NCI-H345 treated with DMSO at 0.1 percent for 48 hours (cell line): ENCODE results near the gene MAGEB18.

Source experiments
- DNase-seq: peaks from one replicate; lab custom pipeline; 2025; ENCODE audit not compliant: unreplicated experiment; lab: John Stamatoyannopoulos, UW

Gene MAGEB18

DNA sequence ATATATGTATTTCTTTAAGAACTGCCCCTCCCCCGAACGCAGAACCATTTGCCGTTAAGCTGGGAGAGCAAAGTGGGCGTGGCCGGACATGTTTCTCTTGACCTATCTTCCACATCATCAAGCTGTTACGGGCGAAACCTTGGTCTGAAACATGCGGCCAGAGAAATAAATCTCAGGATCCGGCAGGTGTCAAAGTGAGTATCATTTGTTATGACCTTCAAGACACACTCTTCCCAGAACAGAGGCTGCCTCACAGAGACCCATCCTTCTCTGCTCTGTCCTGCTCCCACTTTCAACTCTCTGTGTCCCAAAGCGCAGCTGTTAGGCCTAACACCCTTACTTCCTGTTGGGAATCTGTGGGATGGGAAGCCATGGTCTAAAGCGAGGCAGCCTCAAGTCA, at the start of gene MAGEB18:
Gene MAGEB18, plus strand, starts transcription at position 70 of the 400 bp plus-strand sequence. CDS start 643 bp downstream, outside the sequence.
- DNase-seq: no peak

DNA sequence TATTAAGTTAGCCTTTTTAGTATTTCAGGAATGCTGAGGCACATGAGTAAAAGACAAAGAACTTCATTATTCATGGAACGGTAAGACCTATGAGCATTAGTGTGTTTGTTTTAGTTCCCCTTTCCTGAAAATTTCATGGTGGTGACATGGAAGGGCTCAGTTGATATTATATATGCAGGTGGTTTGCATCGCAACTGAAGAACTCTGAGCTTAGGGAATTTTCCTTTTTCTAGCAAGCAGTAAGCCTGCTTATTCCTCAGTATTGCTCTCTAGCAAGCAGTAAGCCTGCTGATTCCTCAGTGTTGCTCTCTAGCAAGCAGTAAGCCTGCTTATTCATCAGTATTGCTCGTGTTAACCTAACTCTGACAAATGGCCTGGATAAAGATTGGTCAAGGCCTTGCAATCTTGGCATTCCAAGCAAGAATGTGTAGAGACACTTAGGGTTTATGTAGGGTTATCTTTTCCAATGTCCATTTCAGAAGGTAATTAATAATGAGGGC, 37.7 kb upstream of the MAGEB18 start:
- DNase-seq: no peak

DNA sequence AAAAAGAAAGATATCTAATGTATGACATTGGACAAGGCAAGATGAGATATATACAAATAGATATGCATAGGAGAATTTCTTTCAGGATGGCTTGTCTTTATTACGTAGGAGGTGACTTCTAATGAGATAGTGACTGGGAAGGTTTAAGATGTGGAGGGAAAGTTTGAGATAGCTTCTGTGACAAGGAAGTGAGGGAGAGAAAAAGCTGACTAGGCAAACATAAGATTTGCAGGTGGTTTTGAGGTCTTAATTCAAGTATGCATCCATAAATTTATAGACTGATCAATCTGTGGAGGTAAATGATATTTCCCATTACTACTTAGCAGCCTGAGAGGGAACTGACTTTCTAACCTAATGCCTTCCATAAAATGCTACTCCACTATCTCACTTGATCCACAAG, 29.0 kb upstream of the MAGEB18 start:
- DNase-seq: no peak

DNA sequence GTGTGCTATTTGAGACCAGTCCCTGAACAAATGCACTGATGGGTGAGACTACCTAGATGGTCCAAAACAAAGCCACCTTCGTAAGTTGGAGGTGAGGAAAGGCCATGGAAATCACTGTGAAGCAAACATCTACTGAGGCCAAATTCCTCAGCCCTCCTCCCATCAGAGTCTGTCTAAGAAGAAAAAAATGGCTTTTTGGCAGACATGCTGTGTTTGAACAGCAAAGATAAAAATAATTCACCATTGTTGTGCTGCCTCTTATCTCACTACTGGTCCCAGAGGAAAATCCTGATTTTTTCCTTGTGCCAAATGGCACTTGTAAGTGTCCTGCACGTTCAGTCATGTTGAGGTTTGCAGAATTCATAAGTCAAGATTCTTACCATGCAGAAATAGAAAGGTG, 7.9 kb downstream of the MAGEB18 start:
- no peak for DNase-seq

- no peak for DNase-seq
These were observed 22.2 kb downstream of the MAGEB18 start, which contains the start of gene MAGEB6B for GRCh38 chrX:26160301-26160700. TSS of gene MAGEB6B (plus strand) at chrX:26160601. CDS start at chrX:26160601, 0 bp downstream.
